NCI-H2196 treated with DMSO at 0.1 percent for 48 hours (cell line): Measurements from ENCODE around the gene SRSF3.

Source experiments
- DNase-seq: peaks from one replicate; lab custom pipeline; 2025; ENCODE audit not compliant: unreplicated experiment; lab: John Stamatoyannopoulos, UW

Gene SRSF3

DNA sequence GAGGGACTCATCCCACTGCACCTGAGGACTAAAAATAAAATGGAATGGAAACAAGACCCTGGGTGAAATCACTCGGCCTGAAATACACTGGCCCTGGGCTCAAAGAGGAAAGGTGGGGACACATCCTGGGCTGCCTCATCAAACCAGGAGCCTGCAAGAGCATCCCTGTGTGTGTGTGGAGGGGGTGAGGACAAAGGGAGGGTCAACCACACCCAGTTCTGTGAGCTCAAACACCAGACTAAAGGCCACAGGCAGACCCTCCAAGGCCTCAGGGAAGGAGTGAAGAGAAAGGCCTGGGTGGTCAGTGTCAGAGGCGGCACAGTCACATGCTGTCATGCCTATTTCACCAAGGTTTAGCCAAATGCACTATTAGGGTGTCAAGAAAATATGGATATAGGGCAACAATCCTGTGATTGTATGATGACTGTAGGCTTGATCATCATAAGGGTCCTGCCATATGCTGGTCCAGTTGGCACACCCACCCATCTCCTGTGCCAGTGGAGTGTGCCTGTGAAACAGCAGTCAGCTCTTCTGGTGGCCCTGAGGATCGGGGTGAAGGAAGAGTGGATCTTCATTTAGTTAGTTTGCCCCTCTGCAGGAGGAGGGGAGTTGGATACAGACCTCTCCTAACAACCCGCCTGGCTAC, 28.9 kb downstream of the SRSF3 start:
- no peak for DNase-seq

DNA sequence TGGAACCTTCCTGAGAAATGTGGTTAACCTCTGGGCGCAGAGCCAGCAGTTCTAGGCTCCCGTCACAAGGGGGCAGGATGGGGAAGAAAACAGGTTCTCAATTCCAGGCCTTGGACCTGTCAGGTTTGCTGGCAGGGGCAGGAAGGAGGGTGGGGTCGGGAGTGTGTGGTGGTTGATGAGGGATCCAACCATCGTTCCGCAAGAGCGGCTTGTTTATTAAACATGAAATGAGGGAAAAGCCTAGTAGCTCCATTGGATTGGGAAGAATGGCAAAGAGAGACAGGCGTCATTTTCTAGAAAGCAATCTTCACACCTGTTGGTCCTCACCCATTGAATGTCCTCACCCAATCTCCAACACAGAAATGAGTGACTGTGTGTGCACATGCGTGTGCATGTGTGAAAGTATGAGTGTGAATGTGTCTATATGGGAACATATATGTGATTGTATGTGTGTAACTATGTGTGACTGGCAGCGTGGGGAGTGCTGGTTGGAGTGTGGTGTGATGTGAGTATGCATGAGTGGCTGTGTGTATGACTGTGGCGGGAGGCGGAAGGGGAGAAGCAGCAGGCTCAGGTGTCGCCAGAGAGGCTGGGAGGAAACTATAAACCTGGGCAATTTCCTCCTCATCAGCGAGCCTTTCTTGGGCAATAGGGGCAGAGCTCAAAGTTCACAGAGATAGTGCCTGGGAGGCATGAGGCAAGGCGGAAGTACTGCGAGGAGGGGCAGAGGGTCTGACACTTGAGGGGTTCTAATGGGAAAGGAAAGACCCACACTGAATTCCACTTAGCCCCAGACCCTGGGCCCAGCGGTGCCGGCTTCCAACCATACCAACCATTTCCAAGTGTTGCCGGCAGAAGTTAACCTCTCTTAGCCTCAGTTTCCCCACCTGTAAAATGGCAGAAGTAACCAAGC, 29.6 kb downstream of the SRSF3 start:
- peak; percentile 78 for DNase-seq

DNA sequence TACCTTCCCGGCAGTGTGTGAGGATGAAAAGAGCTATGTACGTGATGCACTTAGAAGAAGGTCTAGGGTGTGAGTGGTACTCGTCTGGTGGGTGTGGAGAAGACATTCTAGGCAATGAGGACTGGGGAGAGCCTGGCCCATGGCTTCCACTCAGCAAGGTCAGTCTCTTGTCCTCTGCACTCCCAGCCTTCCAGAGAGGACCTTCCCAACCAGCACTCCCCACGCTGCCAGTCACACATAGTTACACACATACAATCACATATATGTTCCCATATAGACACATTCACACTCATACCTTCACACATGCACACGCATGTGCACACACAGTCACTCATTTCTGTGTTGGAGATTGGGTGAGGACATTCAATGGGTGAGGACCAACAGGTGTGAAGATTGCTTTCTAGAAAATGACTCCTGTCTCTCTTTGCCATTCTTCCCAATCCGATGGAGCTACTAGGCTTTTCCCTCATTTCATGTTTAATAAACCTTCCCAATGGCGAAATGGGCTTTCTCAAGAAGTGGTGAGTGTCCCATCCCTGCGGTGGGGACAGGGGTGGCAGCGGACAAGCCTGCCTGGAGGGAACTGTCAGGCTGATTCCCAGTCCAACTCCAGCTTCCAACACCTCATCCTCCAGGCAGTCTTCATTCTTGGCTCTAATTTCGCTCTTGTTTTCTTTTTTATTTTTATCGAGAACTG, 30.4 kb downstream of the SRSF3 start:
- DNase-seq = no peak

DNA sequence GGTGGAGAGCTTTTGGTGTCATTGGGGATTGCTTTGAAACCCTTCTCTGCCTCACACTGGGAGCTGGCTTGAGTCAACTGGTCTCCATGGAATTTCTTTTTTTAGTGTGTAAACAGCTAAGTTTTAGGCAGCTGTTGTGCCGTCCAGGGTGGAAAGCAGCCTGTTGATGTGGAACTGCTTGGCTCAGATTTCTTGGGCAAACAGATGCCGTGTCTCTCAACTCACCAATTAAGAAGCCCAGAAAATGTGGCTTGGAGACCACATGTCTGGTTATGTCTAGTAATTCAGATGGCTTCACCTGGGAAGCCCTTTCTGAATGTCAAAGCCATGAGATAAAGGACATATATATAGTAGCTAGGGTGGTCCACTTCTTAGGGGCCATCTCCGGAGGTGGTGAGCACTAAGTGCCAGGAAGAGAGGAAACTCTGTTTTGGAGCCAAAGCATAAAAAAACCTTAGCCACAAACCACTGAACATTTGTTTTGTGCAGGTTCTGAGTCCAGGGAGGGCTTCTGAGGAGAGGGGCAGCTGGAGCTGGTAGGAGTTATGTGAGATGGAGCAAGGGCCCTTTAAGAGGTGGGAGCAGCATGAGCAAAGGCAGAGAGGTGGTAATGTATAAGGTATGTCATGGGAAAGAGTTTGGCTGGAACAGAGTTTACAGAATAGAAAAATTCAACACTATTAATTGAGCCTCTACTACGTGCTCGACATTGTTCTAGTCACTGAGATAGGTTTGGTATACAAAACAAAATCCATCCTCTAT, 31.2 kb downstream of the SRSF3 start:
- peak; percentile 90 for DNase-seq

DNA sequence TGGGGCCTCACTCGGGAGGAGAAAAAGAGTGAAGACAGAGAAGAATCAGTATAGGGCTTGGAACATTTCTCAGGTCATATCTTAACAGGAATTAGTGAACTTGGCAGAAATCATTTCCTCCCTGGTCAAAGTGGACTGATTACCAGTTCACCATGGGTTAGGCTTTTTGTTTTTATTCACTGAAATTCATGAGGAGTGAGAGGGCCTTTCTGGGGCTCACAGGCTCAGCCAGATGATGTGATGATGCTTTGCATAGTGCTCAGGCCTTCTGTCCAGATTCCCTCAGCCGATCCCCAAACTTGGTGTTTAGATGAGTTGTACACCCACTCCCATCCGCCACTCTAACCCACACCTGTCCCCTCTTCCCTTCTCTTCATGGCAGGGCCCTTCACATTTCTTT, 32.5 kb downstream of the SRSF3 start:
- DNase-seq = no peak

DNA sequence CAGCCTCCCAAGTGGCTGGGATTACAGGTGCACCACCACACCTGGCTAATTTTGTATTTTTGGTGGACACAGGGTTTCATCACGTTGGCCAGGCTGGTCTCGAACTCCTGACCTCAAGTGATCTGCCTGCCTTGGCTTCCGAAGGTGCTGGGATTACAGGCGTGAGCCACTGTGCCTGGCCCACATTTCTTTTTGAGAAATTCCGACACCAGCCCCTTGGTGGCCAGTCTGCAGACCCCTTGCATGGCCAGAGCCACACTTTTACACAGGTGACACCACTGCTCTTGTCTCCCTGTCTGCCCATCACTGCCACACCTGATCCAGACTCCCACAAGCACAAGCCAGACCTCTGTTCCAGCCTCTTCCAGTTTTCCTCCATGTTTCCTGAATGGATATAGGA, 33.0 kb downstream of the SRSF3 start:
- DNase-seq = no peak

DNA sequence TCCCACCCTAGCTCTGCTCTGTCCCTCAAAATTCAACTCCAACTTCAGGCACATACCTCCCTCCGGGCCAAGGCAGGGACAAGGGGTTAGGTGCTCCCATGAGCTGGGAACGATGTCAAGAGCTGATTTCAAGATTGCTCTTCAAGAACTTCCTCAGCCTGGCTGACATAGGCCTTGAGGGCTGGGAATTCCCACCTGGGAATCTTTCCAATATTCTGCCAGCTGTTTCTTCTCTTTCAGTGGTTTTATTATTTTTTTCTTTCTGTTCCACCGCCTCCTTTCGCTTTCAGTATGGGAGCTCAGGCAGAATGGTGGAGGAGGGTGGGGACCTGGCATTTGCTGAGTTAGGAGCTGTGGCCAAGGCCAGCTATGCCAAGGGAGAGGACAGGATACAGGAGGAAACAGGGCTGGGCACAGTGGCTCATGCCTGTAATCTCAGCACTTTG, 33.7 kb downstream of the SRSF3 start:
- peak; percentile 51 for DNase-seq

DNA sequence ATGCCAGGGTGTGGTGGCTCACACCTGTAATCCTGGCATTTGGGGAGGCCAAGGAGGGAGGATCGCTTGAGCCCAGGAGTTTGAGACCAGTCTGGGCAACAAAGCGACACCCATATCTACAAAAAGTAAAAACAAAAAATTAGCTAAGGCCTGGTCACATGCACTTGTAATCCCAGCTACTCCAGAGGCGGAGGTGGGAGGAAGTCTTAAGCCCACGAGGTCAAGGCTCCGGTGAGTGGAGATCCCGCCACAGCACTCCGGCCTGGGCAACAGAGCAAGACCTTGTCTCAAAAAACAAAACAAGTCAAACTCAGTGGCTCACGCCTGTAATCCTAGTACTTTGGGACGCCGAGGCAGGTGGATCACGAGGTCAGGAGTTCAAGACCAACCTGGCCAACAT, 35.6 kb downstream of the SRSF3 start:
- no peak for DNase-seq

DNA sequence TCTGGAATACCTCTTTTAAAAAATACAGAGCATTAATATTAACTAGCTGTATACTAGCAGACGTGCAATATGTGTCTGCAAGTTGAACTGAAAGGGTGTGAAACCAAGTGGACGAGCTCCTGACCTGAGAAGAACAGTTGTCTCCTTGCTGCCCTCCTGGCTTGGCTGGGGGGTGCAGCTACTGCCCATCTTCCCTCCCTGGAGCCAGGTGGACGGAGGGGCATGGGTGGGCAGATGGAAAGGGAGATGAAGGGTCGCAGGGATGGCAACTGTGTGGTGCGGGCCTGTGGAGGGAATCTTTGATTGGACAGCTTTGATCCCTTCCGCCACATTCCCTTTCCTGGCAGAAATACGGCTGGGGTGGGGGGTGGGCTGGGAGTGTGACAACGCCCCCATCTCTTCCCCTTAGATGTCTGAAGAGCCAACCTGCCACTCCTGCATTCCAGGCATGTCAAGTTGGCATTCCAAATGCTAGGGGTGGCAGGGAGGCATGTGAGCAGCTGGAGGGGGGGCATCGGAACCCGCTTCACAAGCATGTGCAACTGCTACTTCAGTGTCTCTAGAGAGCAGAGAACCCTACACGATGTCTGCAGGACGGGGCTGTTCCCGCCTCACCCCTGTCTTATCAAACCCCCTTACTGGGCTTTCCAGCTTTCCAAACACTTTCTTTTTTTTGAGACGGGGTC, 37.3 kb downstream of the SRSF3 start:
- DNase-seq = no peak

DNA sequence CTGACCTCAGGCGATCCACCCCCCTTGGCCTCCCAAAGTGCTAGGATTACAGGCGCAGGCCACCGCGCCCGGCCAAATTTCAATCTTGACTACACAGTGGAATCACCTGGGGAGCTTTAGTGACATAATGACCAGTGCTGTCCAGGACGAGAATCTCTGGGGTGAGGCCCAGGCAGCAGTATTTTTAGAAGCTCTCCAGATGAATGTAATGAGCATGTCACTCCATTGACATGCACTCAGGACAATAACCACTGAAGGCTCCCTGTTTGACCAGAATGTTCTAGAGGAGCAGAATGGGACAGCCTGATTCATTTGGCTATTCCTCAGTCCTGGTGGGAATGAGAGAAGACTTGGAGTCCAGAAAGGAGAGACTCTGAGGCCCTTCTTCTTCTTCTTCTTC, 39.2 kb downstream of the SRSF3 start:
- DNase-seq = no peak

DNA sequence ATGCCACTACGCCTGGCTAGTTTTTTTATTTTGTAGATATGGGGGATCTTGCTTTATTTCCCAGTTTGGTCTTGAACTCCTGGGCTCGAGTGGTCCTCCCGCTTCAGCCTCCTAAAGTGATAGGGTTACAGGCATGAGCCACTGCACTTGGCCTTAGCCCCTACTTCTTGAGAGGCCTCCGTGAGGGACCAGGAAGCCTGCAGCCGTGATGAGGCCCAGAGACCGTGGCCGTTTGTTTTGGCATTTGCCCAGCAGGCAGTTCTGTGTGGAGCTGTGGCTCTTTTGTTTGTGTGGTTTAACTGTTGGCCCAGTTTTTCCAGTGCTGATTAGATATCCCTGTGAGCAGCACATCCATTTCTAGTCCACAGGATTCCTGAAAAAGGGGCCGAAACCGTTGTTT, 39.8 kb downstream of the SRSF3 start:
- DNase-seq = peak; percentile 68

DNA sequence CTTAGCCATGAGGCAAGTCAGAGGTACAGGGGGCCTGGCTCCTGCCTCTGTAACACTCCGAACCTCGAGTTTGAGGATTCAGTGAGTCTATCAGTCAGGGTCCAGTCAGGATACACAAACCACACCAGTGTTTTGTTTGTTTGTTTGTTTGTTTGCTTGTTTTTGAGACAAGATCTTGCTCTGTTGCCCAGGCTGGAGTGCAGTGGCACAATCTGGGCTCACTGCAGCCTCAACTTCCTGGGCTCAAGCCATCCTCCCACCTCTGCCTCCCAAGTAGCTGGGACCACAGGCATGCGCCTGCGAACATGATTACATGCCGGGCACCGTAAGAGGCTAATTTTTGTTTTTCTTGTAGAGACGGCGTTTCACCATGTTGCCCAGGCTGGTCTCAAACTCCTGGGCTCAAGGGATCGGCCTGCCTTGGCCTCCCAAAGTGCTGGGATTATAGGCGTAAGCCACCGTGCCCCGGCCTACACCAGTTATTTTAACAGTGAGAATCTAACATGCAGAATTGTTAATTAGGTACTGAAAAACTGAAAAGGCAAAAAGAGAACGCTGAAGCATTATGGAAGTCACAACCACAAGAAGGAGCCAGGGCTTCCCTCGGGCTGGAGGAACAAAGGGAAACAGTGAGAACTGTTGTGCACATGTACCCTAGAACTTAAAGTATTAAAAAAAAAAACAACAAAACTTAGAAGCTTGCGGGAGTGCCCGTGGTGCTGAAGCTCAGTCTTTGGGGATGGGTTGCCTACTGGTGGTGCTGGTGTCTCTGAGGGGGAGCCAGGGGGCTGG, 40.4 kb downstream of the SRSF3 start:
- DNase-seq = no peak

DNA sequence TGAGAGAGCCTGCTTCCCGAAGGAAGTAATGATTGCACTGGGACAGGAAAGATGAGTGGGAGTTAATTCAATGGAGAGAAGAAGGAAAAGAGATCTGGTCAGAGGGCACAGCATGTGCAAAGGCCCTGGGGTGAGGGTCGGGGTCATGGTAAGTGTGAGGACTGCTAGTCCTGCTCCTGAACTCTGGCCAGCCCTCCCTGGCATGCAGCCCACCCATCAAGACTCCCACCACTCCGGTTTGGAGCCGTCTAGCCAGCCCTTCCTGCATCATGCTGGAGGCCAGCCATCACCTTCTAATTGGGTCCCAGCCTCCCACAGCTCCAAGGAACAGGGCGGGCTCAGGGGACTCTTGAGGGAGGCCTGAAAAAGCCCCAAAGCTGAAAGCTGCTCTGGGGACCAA, 42.1 kb downstream of the SRSF3 start:
- no peak for DNase-seq

DNA sequence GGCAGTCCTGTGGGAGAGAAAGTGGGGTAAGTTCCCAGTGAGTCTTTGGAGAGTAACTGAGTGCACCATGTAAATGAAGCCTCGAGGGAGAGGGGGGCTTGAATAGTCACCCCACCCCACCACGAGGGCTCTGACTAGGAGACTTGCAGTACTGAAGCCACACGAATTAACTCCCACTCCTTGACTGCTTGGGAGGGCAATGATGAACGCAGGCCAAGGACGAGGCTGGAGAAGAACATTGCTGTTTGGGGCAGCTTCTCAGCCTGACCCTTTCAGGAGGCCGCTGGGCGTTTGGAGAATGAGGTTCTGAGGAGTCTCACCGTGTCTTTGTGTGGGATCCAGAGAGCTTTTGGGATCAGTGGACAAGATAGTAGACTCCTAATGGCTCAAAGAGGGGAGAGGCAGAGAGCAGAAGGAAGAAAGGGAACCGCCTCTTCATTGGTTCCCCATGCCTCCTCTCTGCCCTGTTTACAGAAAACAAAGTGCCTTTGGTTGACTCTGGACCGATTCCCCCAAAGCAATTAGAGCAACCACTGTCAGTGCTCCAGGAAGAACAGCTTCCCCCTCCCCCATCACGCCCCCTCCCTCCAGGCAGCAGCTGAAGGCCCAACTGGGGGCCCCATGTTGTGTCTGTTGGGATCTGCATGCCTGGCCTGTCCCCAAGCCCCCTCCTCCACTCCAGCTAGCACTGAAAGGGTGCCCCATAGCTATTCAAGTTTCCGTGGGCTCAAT, 42.7 kb downstream of the SRSF3 start:
- no peak for DNase-seq

DNA sequence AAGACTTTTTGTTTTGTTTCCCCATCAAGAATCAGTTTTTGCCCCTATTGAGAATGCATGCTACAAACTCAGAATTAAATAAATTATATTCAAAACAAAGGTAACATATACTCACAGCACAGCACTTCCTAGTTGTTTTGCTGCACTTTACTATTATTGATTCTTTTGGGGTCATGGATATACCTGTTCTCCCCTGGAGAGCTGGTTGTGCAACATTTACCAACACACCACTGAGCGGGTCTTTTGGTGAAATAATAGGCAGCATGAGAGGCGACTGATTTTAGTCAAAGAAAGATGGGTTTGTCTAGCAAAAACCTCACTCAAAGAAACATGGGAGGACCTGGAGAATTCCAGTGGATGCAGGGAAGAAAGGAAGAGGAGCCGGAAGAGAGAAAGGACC, 44.4 kb downstream of the SRSF3 start:
- DNase-seq = no peak

DNA sequence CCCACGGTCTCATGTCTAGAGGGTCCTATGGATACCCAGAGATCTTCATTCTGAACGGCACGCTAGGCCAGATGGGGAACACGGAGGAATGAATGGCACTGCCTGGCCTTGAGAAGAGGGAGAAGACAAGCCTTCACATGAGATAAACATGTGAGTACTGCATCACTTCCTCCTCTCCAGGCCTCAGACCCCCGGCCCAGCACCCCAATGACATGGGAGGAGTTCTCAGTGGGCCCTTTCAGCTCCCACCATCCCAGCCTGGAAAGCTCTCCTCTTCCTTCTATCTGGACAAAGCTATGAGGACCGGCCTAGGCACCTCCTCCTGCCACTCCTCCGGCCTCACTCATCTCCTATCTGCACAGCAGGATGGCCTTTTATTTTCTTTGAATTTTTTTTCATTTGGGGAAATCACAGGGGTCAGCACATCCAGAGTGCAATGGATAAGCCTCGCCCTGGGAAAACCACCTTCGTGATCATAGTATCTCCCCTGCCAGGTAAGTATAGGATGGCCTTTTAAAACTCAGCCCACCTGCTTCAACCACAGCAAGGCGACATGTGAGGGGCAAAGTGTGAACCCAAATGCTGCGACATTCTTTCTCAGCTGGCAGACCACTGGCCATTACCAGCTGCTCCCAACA, 45.1 kb downstream of the SRSF3 start:
- DNase-seq = no peak

DNA sequence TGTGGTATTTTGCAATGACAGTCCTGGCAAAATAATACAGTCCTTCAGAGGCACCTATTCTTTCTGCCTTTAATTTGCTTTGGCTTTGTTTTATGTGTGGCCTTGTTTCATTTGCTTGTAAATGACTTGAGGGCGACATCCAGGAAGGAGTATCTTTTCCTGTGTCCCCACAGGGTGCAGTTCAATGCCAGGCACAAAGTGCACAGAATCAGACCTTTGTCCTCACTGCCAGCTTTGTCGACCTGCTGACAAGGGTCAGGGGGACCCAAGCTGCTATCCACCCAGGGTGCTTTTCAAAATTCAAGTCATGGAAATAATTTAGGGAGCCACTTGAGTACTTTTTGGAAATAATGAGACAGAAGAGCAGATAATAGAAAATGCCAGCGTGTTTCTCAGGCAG, 47.4 kb downstream of the SRSF3 start:
- no peak for DNase-seq

DNA sequence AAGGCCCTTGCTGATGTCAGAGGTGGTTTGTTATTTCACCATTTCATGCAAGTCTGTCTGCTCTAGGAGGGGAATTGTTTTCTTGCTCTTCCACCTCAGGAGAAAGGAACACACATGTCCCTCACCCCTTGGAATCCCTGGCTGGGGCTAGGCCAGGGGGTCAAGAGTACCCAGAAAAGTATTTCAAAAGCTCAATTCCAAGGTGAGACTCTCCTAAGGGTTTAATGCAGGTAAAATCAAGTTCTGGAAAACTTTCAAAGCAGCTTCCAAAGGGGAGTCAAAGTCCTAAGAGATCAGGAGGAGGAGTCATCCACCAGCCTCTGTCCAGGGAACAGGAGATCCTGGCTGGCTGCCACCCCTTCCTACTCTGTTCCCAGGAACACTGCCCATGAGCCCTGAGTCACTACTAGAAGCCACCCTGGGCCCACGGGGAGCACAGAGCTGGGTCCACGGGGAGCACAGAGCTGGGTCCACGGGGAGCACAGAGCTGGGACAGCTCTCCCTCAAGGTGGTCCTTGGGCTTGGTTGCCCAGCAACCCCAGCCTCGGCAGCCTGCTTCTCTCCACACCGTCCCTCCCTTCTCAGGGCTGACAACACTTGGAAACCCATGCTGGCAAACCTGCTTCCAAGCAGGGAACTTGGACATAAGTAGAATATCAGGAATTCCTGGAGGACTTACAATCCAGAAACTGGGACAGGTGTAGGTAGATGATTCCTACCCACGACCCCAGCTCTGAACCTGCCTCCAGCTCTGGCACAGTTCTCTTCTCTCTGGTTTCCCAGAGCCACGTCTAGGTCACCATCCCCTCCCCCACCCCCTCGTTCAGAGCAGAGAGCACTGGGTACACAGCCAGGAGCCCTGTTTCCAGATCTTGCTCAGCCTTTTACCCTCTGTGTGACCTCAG, 49.0 kb downstream of the SRSF3 start:
- peak; percentile 6 for DNase-seq
